Measurements from ENCODE around the gene SPATA21.

DNA sequence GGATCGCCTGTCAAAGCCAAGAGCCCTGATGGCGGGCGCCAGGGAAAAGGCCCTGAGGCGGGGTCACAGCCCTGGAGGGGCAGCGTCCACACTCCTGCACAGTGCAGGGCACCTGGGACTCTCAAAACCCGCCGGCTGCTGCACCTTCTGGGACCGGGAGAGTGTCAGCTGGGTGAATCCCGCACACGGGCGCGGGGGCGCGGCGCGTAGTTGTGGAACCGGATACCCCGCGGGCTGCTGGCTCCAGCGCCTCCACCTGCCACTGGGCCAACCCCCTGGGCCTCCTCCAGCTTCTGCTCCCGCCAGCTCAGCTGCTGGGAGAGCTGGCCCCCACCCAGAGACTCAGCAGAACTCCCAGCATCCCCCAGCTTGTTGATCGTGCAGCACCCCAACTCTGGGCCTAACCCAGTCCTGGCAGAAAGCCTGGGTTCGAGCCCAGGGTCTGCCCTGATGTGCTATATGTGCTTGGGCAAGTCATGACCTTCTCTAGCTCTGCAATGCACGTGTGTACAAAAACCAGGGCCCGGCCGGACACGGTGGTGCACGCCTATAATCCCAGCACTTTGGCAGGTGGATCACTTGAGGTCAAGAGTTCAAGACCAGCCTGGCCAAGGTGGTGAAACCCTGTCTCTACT, 37.1 kb upstream of the SPATA21 start:
- no peak for TF ChIP-seq CTCF (IDR thresholded peaks at IDR 0.05)
- TF ChIP-seq POLR2A (IDR thresholded peaks at IDR 0.05) = no peak

All from thyroid gland (tissue), 4 donors.